Posterior cingulate gyrus (tissue), 11 donors: ENCODE data around the gene STAT6.

Experiments used
- DNase-seq, 10 donors: peaks; one replicate each; pipeline versions ENCODE4 v3.0.0 to v3.0.0-alpha.2; 2020 to 2021; ENCODE audit warnings: mixed read lengths in 3 of 10
- intact Hi-C: fragments of 100-400 bp; cut with DNase I; formaldehyde crosslinking; loops from one replicate; pipeline ENCODE4 v1.15.1; 2023

STAT6 gene, protein sequence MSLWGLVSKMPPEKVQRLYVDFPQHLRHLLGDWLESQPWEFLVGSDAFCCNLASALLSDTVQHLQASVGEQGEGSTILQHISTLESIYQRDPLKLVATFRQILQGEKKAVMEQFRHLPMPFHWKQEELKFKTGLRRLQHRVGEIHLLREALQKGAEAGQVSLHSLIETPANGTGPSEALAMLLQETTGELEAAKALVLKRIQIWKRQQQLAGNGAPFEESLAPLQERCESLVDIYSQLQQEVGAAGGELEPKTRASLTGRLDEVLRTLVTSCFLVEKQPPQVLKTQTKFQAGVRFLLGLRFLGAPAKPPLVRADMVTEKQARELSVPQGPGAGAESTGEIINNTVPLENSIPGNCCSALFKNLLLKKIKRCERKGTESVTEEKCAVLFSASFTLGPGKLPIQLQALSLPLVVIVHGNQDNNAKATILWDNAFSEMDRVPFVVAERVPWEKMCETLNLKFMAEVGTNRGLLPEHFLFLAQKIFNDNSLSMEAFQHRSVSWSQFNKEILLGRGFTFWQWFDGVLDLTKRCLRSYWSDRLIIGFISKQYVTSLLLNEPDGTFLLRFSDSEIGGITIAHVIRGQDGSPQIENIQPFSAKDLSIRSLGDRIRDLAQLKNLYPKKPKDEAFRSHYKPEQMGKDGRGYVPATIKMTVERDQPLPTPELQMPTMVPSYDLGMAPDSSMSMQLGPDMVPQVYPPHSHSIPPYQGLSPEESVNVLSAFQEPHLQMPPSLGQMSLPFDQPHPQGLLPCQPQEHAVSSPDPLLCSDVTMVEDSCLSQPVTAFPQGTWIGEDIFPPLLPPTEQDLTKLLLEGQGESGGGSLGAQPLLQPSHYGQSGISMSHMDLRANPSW

DNA sequence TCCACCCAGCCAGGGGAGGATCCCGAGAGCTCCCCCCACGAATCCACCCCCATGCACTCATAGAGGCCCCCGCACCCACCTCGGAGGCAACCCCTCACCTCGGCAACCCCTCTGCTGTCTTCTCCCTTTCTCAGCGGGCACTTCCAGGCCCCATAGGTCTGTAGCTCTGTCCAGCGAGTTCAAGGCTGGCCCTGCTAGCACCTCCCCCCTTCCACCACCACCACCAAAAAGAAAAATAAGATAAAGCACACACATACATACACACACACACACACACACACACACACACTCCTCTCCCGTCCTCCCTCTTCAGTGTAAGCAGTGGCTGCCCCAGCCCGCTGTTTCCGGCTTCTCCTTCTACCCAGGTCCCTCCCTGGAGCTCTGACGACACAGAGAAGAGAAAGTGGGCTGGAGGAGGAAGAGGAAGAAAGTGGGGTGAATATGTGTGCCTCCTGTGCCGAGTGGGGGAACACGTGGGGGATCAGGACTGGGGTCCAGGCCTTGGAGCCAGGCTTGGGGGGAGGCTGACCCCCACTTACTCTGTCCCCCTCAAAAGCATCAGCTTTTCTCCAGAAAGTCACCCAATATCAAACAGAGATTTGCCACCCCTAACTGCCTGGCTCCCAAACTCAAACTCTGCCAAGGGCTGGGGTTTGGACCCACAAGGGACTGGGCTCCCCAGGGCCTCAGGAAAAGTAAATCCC lies at the start of gene STAT6:
TSS of gene STAT6 (minus strand) at position 332 of the 704 bp plus-strand sequence. CDS start 3,084 bp downstream, outside the sequence.
- DNase-seq, result peak in 2 of 10 donors; percentile 46 to 90
- intact Hi-C loops, result no loop called here

DNA sequence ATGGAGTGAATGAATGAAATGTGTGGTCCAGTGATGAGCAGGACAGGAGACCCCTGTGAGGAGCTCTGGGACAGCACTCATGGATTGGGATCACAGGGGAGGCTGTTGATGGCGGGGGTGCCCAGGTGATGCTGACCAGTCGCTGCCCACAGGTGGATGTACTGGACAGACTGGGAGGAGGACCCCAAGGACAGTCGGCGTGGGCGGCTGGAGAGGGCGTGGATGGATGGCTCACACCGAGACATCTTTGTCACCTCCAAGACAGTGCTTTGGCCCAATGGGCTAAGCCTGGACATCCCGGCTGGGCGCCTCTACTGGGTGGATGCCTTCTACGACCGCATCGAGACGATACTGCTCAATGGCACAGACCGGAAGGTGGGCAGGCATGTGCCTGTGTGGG lies 49.6 kb upstream of the STAT6 start:
- intact Hi-C loops, result no loop called here
- no peak for DNase-seq

- DNase-seq, result no peak
- intact Hi-C loops, result no loop called here
Measured at GRCh38 chr12:57160040-57160439, 48.9 kb upstream of the STAT6 start.

- intact Hi-C loops, result no loop called here
- no peak for DNase-seq
Measured at GRCh38 chr12:57159311-57159710, 48.1 kb upstream of the STAT6 start.

GRCh38 chr12:57158665-57159064 lies 47.5 kb upstream of the STAT6 start:
- intact Hi-C loops, result no loop called here
- DNase-seq, result no peak

GRCh38 chr12:57158186-57158585 lies 47.0 kb upstream of the STAT6 start:
- no peak for DNase-seq
- intact Hi-C loops, result no loop called here

- intact Hi-C loops, result no loop called here
- DNase-seq, result no peak
Measured at GRCh38 chr12:57157588-57158173, 46.5 kb upstream of the STAT6 start.

GRCh38 chr12:57156701-57157403 lies 45.7 kb upstream of the STAT6 start:
- intact Hi-C loops, result no loop called here
- no peak for DNase-seq

- intact Hi-C loops, result no loop called here
Measured at GRCh38 chr12:57154804-57155434, 43.8 kb upstream of the STAT6 start.

GRCh38 chr12:57154076-57154475 lies 42.9 kb upstream of the STAT6 start:
- no peak for DNase-seq
- intact Hi-C loops, result no loop called here

More at GRCh38 chr12:57154804-57155434, 43.8 kb upstream of the STAT6 start:
- no peak for DNase-seq

DNA sequence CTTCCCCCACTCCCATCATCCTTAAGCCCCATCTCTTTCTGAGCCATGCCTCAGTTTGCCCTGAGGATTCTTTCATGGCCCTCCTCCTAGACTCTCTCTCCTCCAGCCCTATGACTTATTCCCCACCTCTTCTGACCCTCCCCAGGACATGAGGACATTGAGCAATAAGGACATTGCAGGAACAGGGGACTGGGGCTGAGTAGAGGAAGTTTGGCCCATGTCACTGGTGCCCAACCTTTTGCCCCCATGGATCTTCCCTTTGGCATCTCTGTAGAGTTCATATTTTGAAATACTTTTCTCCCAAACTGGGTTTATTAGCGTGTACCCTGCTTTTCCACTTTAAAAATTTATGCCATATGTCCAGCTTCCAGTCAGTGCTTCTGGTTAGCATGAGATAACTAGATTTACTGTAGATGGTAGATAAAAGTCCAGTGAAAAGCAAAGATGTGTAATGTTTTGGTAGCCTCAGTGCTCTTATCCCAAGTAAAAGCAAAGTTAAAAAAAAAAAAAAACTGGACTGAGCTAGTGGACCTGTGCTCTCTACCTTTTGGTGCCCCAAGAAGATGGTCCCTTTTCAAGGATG lies 42.3 kb upstream of the STAT6 start:
- intact Hi-C loops, result no loop called here
- DNase-seq, result no peak

- no peak for DNase-seq
- intact Hi-C loops, result no loop called here
Measured at GRCh38 chr12:57152639-57153038, 41.5 kb upstream of the STAT6 start.

- intact Hi-C loops, result no loop called here
- peak in 4 of 10 donors; percentile 62 to 91 (median 84) for DNase-seq
Measured at GRCh38 chr12:57151741-57152630, 40.8 kb upstream of the STAT6 start.

DNA sequence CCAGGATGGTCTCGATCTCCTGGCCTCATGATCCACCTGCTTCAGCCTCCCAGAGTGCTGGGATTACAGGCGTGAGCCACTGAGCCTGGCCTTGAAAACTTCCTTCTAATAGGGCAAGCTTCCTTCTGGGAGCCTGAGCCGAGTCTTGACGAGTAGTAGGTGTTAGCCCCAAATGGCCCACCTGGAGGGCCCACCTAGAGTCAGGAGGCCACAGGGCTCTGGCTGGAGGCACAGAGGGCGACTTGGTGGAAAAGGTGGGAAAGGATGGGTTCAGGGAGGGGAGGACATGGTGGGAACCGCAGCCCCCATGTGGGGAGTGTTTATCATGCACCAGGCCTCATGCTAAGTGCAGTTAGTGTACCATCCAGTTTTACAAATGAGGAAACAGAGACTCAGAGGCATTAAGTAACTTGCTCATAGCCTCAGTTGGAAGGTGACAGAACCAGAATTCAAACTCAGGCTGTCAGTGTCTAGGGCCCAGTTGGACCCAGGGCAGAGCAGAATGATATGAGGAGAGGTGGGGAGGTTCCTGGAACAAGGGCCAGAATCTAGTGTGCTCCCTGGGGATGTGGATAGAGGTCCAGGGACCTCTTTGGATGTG lies 39.3 kb upstream of the STAT6 start:
- no peak for DNase-seq
- intact Hi-C loops, result no loop called here

GRCh38 chr12:57149245-57149900 lies 38.2 kb upstream of the STAT6 start:
- intact Hi-C loops, result no loop called here
- DNase-seq, result no peak

- DNase-seq, result no peak
- intact Hi-C loops, result no loop called here
Measured at GRCh38 chr12:57148469-57149244, 37.5 kb upstream of the STAT6 start.
